Fibroblast of lung (primary cell): ENCODE data around the gene FLVCR1. TPM values are rescaled to one million over a fixed set of nuclear protein-coding genes. Genes with fewer than 3 reads are reported as not detected.
"Not testable (repeated sequence)": the region's sequence is repeated elsewhere in the genome, so short reads cannot be mapped to it uniquely, and the experiment has no call there.

Experiments
- DNase-seq, 2 donors: peaks; one replicate each; pipeline versions ENCODE4 v3.0.0 to v3.0.0-alpha.2; 2010; ENCODE audit warnings: low read depth in 2 of 2
- H2AFZ ChIP-seq: 2 replicates; pipeline ENCODE4 v1.5.1; 2012; ENCODE audit warnings: low read length, control low read depth, inconsistent platforms
- H3K27ac ChIP-seq: 2 replicates; pipeline ENCODE4 v1.5.1; 2011; ENCODE audit warnings: low read length, control low read depth; ENCODE audit not compliant: insufficient read depth
- H3K27me3 ChIP-seq: 2 replicates; pipeline ENCODE4 v1.5.1; 2011; ENCODE audit warnings: mild to moderate bottlenecking, low read length; ENCODE audit not compliant: control insufficient read depth, insufficient read depth
- H3K36me3 ChIP-seq: 2 replicates; pipeline ENCODE4 v1.5.1; 2011; ENCODE audit warnings: low read length; ENCODE audit not compliant: control insufficient read depth, insufficient read depth
- H3K4me1 ChIP-seq: 2 replicates; pipeline ENCODE4 v1.5.1; 2011; ENCODE audit warnings: low read length; ENCODE audit not compliant: control insufficient read depth, insufficient read depth; ENCODE audit errors: extremely low read depth
- H3K4me2 ChIP-seq: 2 replicates; pipeline ENCODE4 v1.5.1; 2011; ENCODE audit warnings: low read length, control low read depth; ENCODE audit not compliant: insufficient read depth; ENCODE audit errors: extremely low read depth
- H3K4me3 ChIP-seq, 4 experiments: fragments of 200-600 bp in 1 of 4; sonication (generic) in 1 of 4; replicated peaks in 1 of 4; 2 replicates each; pipeline ENCODE4 v1.5.1; 2011 to 2016; ENCODE audit warnings: low read length in 4 of 4, low read depth in 3 of 4, mild to moderate bottlenecking in 3 of 4, control low read depth in 2 of 4, inconsistent platforms in 1 of 4, mixed read lengths in 1 of 4; ENCODE audit not compliant: insufficient read depth in 1 of 4; ENCODE audit errors: control extremely low read depth in 1 of 4
- H3K79me2 ChIP-seq: 2 replicates; pipeline ENCODE4 v1.5.1; 2012; ENCODE audit warnings: mild to moderate bottlenecking, low read length, inconsistent platforms; ENCODE audit not compliant: control insufficient read depth, insufficient read depth
- H3K9ac ChIP-seq: 2 replicates; pipeline ENCODE4 v1.5.1; 2011; ENCODE audit warnings: mild to moderate bottlenecking, low read length, control low read depth; ENCODE audit not compliant: insufficient read depth
- H3K9me3 ChIP-seq: 2 replicates; pipeline ENCODE4 v1.5.1; 2012; ENCODE audit warnings: low read depth, low read length; ENCODE audit not compliant: control insufficient read depth, insufficient read depth
- H4K20me1 ChIP-seq: 2 replicates; pipeline ENCODE4 v1.5.1; 2011; ENCODE audit warnings: low read length; ENCODE audit not compliant: control insufficient read depth, insufficient read depth; ENCODE audit errors: extremely low read depth
- CTCF ChIP-seq, 2 donors: IDR thresholded peaks in 1 of 2; conservative IDR thresholded peaks in 1 of 2; 1 replicate in 1 of 2; 2 replicates in 1 of 2; pipeline ENCODE4 v1.5.1; 2011 to 2012; ENCODE audit warnings: low read length in 2 of 2, control low read depth in 1 of 2, inconsistent platforms in 1 of 2, low read depth in 1 of 2, mild to moderate bottlenecking in 1 of 2
- EZH2 ChIP-seq: IDR thresholded peaks from 2 replicates; pipeline ENCODE4 v1.5.1; 2012; ENCODE audit warnings: low read length, control low read depth, mild to moderate bottlenecking; ENCODE audit errors: missing control alignments
- polyA plus RNA-seq, 2 donors: library from polyadenylated mRNA; depleted of rRNA in 1 of 2; stranded (reverse) in 1 of 2; unstranded in 1 of 2; fragments of >200 nt; gene quantifications; 2 replicates each; pipeline ENCODE4 v1.2.1, GENCODE V29; 2011 to 2012; ENCODE audit warnings: missing spikeins in 1 of 2
- total RNA-seq: library from RNA; depleted of rRNA; stranded (reverse); fragments of >200 nt; gene quantifications from 2 replicates; pipeline ENCODE4 v1.2.1, GENCODE V29; 2014

Gene FLVCR1
- total and polyA plus RNA-seq, 2 donors (not counting 1 experiment from before 2014, with no cell fraction given) = 2.5 to 7.3 TPM

GRCh38 chr1:212858461-212859265 lies 588 bp downstream of the FLVCR1 start:
- H3K36me3 ChIP-seq = no peaks in the 10 kb centered on the region
- peak overlapping the region; percentile 78 to 85 (median 83) for H3K4me3 ChIP-seq
- H3K4me1 ChIP-seq = peaks cover 9% of the 10 kb centered on the region
- H3K9ac ChIP-seq = peak overlapping the region; percentile 78
- peaks cover 23% of the 10 kb centered on the region for H3K79me2 ChIP-seq
- TF ChIP-seq CTCF (conservative IDR thresholded peaks at IDR 0.05 in 1 of 2, IDR thresholded peaks at IDR 0.05 in 1 of 2; ENCODE audit: low read depth in 1 of 2, low read length in 2 of 2) = no peak
- TF ChIP-seq EZH2 = no peak
- no peaks in the 10 kb centered on the region for H4K20me1 ChIP-seq
- no peaks in the 10 kb centered on the region for H3K27me3 ChIP-seq
- peak overlapping the region; percentile 73 for H3K27ac ChIP-seq
- H2AFZ ChIP-seq = peak overlapping the region; percentile 90
- peak; percentile 34 to 50 for DNase-seq
- H3K4me2 ChIP-seq = peak overlapping the region; percentile 99
- H3K9me3 ChIP-seq = no peaks in the 10 kb centered on the region

GRCh38 chr1:212860713-212861581 lies 2.9 kb downstream of the FLVCR1 start:
- peaks cover 23% of the 10 kb centered on the region for H3K79me2 ChIP-seq
- H3K4me3 ChIP-seq = peak overlapping the region in 2 of 4 experiments; percentile 4 to 19
- H4K20me1 ChIP-seq = no peaks in the 10 kb centered on the region
- H3K9me3 ChIP-seq = no peaks in the 10 kb centered on the region
- DNase-seq = peak; percentile 6 to 27
- peak overlapping the region; percentile 56 for H3K4me2 ChIP-seq
- TF ChIP-seq EZH2 (no peak), CTCF (conservative IDR thresholded peaks at IDR 0.05 in 1 of 2, IDR thresholded peaks at IDR 0.05 in 1 of 2; ENCODE audit: low read depth in 1 of 2, low read length in 2 of 2) (no peak)
- H2AFZ ChIP-seq = no peak overlapping the region
- H3K36me3 ChIP-seq = peaks cover 2% of the 10 kb centered on the region
- H3K27ac ChIP-seq = no peak overlapping the region
- H3K4me1 ChIP-seq = peaks cover 9% of the 10 kb centered on the region
- no peak overlapping the region for H3K9ac ChIP-seq
- H3K27me3 ChIP-seq = no peaks in the 10 kb centered on the region

GRCh38 chr1:212862111-212862690 lies 4.1 kb downstream of the FLVCR1 start:
- no peak for DNase-seq
- Histone ChIP-seq H3K9me3 (no peaks in the 10 kb centered on the region), H3K27ac (no peak overlapping the region), H3K9ac (no peak overlapping the region), H3K36me3 (peaks cover 2% of the 10 kb centered on the region), H3K4me3 (no peak overlapping the region), H4K20me1 (no peaks in the 10 kb centered on the region), H3K79me2 (peaks cover 21% of the 10 kb centered on the region), H3K4me1 (peaks cover 5% of the 10 kb centered on the region), H3K27me3 (no peaks in the 10 kb centered on the region), H2AFZ (no peak overlapping the region), H3K4me2 (no peak overlapping the region)
- TF ChIP-seq EZH2 (no peak), CTCF (conservative IDR thresholded peaks at IDR 0.05 in 1 of 2, IDR thresholded peaks at IDR 0.05 in 1 of 2; ENCODE audit: low read depth in 1 of 2, low read length in 2 of 2) (no peak)

GRCh38 chr1:212863345-212863744 lies 5.3 kb downstream of the FLVCR1 start:
- H3K36me3 ChIP-seq, H3K27ac ChIP-seq, H3K4me2 ChIP-seq, H3K9ac ChIP-seq, H3K27me3 ChIP-seq, H3K4me1 ChIP-seq, H3K4me3 ChIP-seq, DNase-seq, H2AFZ ChIP-seq, H4K20me1 ChIP-seq, H3K9me3 ChIP-seq: not testable (repeated sequence)
- H3K79me2 ChIP-seq = peaks cover 20% of the 10 kb centered on the region
